GM18909 (cell line): ENCODE measurements around the gene DPM1.
"Not testable (repeated sequence)": the region's sequence is repeated elsewhere in the genome, so short reads cannot be mapped to it uniquely, and the experiment has no call there.

Source experiments
- ATAC-seq: cut with Tn5 transposase; IDR thresholded peaks from one replicate; pipeline ENCODE4 v1.9.1; 2021; ENCODE audit warnings: mild to moderate bottlenecking; ENCODE audit not compliant: unreplicated experiment, poor library complexity

DPM1 gene

GRCh38 chr20:50980851-50981713 lies 22.8 kb upstream of the DPM1 start:
- no peak for ATAC-seq

- ATAC-seq, result no peak
Observed at GRCh38 chr20:50980071-50980681, 21.8 kb upstream of the DPM1 start.

GRCh38 chr20:50978533-50978932 lies 20.2 kb upstream of the DPM1 start:
- not testable (repeated sequence) for ATAC-seq

- ATAC-seq, result no peak
Observed at GRCh38 chr20:50977066-50978021, 19.0 kb upstream of the DPM1 start.

- ATAC-seq, result no peak
Observed at GRCh38 chr20:50975701-50976330, 17.5 kb upstream of the DPM1 start.

- no peak for ATAC-seq
Observed at GRCh38 chr20:50969912-50970311, 11.6 kb upstream of the DPM1 start.

- ATAC-seq, result no peak
Observed at GRCh38 chr20:50969435-50969834, 11.1 kb upstream of the DPM1 start.

GRCh38 chr20:50968289-50968688 lies 10.0 kb upstream of the DPM1 start:
- no peak for ATAC-seq

GRCh38 chr20:50967586-50967985 lies 9.3 kb upstream of the DPM1 start:
- ATAC-seq, result no peak

- ATAC-seq, result no peak
Observed at GRCh38 chr20:50959543-50960126, 1.3 kb upstream of the DPM1 start.

GRCh38 chr20:50958615-50959542 lies 547 bp upstream of the DPM1 start, which contains the start of gene MOCS3:
MOCS3 (plus strand) TSS chr20:50958818; CDS start chr20:50958843, 25 bp downstream.
- ATAC-seq, result peak; percentile 81

- no peak for ATAC-seq
Observed at GRCh38 chr20:50957276-50957675, 1.1 kb downstream of the DPM1 start.

GRCh38 chr20:50953821-50954220 lies 4.5 kb downstream of the DPM1 start:
- no peak for ATAC-seq

GRCh38 chr20:50953196-50953595 lies 5.1 kb downstream of the DPM1 start:
- ATAC-seq, result no peak

GRCh38 chr20:50948132-50948785 lies 10.1 kb downstream of the DPM1 start:
- ATAC-seq, result no peak

GRCh38 chr20:50943069-50943468 lies 15.3 kb downstream of the DPM1 start:
- no peak for ATAC-seq

GRCh38 chr20:50933589-50933988 lies 24.7 kb downstream of the DPM1 start:
- ATAC-seq, result no peak

GRCh38 chr20:50932691-50933280 lies 25.5 kb downstream of the DPM1 start:
- no peak for ATAC-seq
